ENCODE measurements around the gene TRIP4.
A peak's percentile ranks its signal among the peaks of the same experiment; 100 is the strongest.
"Not testable (repeated sequence)": the region's sequence is repeated elsewhere in the genome, so short reads cannot be mapped to it uniquely, and the experiment has no call there.

The TRIP4 gene

GRCh38 chr15:64381000-64381751 lies 6.5 kb upstream of the TRIP4 start, which contains the start of gene PCLAF:
Gene PCLAF, minus strand, starts transcription at chr15:64381441. Its CDS starts 70 bp downstream, at chr15:64381371.
- peak; percentile 94 for DNase-seq

DNA sequence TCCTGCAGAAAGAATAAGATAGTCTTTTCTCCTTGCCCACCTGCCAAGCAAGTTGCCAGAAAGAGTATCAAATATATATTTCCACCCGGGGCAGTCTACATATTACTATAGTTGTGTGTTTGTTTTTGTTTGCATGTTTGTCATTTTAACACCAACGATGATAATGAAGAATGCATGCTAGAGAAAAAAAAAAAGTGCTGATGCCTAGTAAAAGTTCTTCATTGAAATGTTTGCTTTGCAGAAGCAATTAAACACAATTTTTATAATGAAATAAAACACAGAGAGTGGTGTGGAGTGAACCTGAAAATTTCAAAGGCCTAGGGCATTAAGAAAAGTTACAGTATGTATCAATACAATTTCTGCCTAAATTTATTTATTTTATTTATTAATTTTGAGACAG lies 3.9 kb upstream of the TRIP4 start:
- DNase-seq: no peak

DNA sequence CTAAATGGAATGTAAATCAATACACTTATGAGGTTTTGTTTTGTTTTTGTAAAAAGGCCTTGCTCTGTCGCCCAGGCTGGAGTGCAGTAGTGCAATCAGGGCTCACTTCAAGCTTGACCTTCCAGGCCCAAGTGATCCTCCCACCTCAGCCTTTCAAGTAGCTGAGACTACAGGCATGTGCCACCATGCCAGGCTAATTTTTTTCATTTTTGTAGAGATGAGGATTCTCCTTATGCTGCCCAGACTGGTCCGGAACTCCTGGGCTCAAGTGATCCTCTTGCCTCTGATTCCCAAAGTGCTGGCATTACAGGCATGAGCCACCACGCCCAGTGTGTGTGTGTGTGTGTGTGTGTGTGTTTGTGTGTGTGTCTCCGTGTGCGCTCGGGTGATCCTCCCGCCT lies 1.3 kb upstream of the TRIP4 start:
- DNase-seq: no peak

GRCh38 chr15:64389036-64389435 lies 1.4 kb downstream of the TRIP4 start:
- no peak for DNase-seq

- DNase-seq: not testable (repeated sequence)
Observed at GRCh38 chr15:64392471-64392870, 4.8 kb downstream of the TRIP4 start.

DNA sequence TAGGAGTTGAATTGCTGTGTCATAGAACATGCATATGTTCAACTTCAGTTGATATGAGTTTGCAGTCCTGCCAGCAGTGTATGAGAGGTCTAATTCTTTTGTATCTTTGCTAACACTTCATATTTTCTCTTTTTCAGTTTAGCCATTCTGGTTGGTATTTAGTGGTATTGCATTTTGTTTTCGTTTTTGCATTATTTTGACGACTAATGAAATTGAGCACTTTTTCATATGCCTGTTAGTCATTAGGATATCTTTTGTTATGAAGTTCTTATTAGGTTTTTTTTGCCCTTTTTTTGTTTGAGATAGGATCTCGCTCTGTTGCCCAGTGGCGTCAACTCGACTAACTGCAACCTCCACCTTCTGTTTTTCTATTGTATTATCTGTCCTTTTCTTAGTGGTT lies 9.2 kb downstream of the TRIP4 start:
- DNase-seq: no peak

GRCh38 chr15:64398575-64398974 lies 10.9 kb downstream of the TRIP4 start:
- no peak for DNase-seq

DNA sequence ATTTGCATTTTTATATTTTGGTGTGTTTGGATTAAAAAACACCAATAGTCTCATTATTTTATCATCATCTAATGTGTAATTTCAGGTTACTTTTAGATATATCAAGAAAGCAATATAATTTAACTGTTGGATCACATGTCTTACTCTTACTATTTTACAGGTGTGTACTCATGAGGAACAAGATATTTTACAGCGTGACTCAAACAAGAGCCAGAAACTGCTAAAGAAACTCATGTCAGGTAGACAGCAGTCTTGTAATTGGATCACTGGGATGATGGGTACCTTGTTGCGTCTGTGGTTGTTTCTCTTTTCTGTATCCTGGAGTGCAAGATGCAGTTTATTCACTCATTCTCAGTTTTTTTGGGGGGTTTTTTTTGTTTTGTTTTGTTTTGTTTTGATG lies 12.9 kb downstream of the TRIP4 start:
- DNase-seq: no peak

- no peak for DNase-seq
Observed at GRCh38 chr15:64412216-64412615, 24.6 kb downstream of the TRIP4 start.

- DNase-seq: no peak
Observed at GRCh38 chr15:64422697-64423096, 35.1 kb downstream of the TRIP4 start.

GRCh38 chr15:64423970-64424369 lies 36.3 kb downstream of the TRIP4 start:
- no peak for DNase-seq

GRCh38 chr15:64425221-64425620 lies 37.6 kb downstream of the TRIP4 start:
- DNase-seq: no peak

- DNase-seq: no peak
Observed at GRCh38 chr15:64426845-64427465, 39.3 kb downstream of the TRIP4 start.

DNA sequence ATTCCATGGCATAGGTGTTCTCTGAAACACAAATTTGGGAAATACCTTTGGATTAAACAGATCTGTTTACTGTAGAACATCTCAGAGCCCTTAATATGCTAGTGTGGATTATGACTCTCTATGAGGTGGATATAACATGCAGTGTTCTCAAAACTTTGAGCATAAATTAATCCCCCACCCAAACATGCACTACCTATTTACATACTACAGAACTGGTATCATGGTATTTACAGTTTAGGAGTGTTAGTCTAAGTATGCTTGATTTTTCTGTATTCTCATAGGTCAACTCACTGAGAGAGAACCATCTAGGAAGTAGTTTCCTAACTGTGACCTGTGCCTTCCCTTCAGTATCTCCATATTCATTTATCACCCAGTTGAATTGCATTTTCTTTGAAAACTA lies 41.8 kb downstream of the TRIP4 start:
- no peak for DNase-seq

DNA sequence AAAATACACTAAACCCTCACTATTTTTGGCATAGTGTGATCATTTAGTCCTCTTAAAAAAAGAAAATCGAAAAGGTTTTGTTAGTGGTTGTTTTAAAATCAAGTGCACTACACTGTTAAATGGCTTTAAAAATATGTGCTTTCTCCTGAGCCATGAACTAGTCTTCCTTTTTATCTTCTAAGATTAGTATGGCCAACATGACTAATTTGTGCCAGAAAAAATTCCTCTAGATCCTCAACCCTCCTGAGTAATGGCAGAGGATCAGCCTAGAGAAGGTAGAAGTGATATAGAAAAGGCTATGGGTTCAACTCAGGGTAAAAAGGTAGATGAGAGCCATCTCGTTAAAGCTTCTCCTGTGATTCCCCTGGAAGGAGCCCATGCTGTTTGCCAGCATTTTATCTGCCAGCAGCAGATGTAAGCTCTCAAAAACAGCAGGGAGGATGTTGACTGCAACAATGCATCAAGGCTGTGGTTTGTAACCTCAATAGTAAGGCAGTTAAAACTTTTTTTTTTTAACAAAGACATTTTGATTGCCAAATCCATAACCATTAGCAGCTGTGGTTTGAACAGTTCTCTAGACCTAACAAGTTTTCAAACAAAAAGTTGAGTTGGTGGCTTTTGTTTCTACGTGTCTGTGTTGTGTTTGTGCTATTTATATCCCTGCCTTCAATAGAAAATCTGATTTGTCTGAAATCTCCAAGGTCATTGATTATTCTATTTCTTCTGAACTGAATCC lies 42.5 kb downstream of the TRIP4 start:
- peak; percentile 44 for DNase-seq

DNA sequence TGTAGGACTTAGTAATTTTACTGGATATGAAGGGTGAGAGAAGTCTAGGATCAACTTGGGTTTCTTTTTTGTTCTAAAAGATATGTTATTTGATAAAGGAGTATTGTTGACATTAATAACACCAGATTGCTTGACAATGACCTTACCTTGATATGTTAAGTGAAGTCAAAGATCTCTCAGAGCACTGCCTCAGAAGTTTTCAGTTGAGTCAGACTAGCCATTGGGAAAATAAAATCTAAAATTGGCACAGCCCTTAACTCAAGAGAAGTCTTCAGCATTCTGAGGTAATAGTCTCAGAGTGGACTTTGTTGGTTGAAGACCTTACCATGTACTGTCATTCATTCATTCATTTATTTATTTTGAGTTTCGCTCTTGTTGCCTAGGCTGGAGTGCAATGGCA lies 50.3 kb downstream of the TRIP4 start:
- no peak for DNase-seq

DNA sequence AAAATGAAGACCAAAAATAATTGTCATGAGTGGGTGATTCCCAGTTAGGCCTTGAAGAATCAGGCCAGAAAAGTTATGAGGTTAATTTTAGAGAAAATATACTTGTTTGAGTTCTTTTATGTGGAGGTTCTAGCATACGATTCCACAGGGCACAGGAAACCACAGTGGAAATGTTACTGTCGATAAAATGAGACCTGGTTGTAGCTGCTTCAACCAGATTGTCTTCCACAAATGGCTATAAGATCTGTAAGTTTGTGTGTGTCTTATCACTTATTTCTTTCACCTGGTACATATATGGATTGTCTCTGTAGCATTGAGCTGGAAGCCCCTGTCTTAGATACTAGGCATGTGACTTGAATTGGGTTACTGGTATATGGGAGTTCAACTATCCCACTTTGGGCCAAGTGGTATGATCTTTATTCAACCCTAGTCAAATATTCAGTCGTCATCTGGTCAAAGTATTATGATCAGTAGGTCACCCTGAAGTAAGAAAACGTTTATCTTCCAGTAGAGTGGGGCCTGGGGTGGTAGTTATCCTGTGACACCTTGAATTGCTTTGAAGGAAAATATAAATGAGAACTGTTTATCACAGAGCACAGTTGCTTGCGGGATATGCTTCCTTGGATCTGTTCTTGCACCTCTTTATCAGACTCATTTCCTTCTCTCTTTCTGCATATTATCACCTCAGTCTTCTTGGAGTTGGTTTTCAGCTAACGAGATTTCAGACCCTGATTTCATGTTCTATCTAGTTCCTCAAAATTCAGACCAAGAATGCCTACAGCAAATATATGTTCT lies 51.2 kb downstream of the TRIP4 start:
- DNase-seq: no peak

DNA sequence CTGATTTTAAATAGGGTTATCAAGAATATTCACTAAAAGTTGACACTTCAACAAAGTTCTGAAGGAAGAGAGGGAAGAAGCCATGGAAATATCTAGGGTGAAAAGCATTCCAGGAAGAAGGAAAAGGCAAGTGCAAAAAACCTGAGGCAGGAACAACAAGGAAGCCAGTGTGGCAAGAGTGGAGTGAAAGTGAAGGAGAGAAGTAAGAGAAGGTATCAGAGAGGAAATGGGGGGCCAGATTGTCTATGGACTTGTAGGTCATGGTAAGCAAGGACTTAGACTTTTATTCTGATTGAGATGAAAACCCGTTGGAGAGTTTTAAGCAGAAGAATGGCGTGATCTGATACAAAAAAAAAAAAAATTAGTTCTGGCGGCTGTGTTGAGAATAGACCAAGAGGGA lies 54.2 kb downstream of the TRIP4 start:
- no peak for DNase-seq

- no peak for DNase-seq
Observed at GRCh38 chr15:64443016-64443415, 55.4 kb downstream of the TRIP4 start.

DNA sequence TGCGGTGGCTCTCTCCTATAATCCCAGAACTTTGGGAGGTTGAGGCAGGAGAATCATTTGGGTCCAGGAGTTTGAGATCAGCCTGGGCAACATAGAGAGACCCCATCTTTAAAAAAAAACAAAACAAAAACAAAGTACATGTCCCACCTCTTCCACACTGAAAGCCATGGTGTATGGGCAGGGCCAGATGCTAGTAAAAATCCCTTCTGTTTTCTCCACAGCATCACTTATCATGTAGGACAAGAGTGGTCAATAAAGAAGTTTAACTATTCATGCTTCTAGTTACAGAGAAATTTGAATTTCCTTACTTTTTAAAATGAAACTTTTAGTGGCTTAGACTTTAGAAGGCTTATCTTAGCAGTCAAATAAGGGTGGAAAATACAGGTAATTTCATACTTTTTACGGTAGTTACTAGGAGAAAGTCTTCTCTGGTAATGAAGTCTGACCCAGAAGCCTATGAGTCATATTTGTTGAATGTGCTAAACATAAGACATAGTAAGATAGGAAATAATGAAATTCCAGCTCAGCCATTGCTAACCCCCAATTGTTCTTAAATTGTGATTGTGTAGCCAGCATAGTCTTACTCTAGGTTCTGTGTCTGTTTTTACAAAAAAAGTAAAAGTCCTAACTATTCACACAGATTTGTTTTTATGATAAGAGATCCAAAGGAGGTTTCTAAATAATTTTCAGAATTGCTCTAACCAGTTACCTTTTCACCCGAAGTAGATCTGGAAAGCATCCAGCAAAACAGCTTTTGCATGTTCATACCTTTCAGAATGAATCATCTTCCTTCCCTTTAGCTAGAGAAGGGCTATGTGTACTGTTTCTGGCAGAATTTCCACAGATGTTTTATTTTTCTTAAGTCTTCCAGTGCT lies 56.3 kb downstream of the TRIP4 start:
- DNase-seq: no peak

DNA sequence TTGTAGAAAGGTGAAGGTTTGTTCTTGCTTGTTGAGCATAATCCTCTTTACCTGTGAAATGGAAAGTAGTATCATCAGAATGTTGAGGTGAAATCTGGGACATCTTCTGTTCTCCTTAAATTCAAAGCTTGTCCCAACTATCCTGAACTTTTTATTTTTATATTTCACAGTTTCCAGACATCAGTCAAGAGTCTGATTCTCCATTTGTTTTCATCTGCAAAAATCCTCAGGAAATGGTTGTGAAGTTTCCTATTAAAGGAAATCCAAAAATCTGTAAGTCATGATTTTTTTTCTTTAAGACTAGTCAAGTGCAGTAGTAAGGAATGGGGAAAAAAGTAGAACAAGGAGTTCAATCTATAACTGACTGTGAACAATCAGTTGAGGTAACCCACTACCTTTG lies 57.2 kb downstream of the TRIP4 start:
- DNase-seq: no peak
